Measurements from ENCODE around the gene LAMA3. TPM values are rescaled to one million over a fixed set of nuclear protein-coding genes. Genes with fewer than 3 reads are reported as not detected.

LAMA3 gene
- total and polyA plus RNA-seq, 2 donors (not counting 3 experiments of a cell fraction or from before 2014, with no cell fraction given): 2.6 to 12.3 TPM

DNA sequence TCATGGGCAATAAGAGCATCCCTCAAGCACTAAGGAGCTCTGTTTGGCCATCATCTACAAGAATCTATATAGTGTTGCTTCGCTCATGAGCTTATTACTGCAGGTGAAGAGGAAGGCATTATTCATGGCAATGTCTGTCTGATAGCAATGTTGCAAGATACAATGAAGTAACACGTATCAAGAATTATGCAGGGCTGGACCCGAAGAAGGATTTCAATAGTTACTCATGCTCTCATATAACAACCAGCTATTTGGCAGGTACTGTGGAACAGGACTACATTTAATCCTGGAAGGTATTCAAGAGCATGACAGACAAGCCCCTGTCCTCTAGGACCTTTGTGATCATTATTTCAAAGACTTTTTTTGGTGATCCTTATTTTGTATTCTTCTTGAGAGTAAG is 109.6 kb downstream of the LAMA3 start:
- no peaks in the 10 kb centered on the region for H3K36me3 ChIP-seq (ENCODE audit: control insufficient read depth in 2 of 2, extremely low read depth in 1 of 2, insufficient read depth in 2 of 2, low read length in 2 of 2)
- ChIA-PET POLR2A (no interaction called here), CTCF (interaction anchor here (1.2 to 1.7 kb wide), 2 partner anchors 13 to 96 kb away, joined by 3 to 6 read pairs; no protein-coding TSS in a partner anchor)
- H3K9ac ChIP-seq (replicated peaks; ENCODE audit: extremely low read depth, insufficient read depth, low read length): no peak overlapping the region
- no peaks in the 10 kb centered on the region for H3K9me3 ChIP-seq (replicated peaks; ENCODE audit: control insufficient read depth, insufficient read depth, low read length)
- no TSS peak for BruUV-seq (replicated peaks)
- H3K27me3 ChIP-seq (ENCODE audit: control insufficient read depth in 2 of 2, insufficient read depth in 2 of 2, low read length in 2 of 2): no peaks in the 10 kb centered on the region
- intact Hi-C loops (cut with micrococcal nuclease) (no loop called here), dilution Hi-C loops (cut with MboI; ENCODE audit: extremely low pct_ligation_motif_present, low sequenced_read_pairs) (no loop called here)
- no peak overlapping the region for H2AFZ ChIP-seq (ENCODE audit: low read depth, low read length)
- no peaks in the 10 kb centered on the region for H4K20me1 ChIP-seq (replicated peaks; ENCODE audit: control insufficient read depth, extremely low read depth, insufficient read depth, low read length)
- TF ChIP-seq POLR2AphosphoS5 (IDR thresholded peaks at IDR 0.05; ENCODE audit: insufficient read depth, low read depth, low read length) (no peak), CTCF (IDR thresholded peaks at IDR 0.05; ENCODE audit: extremely low read depth in 1 of 2, insufficient read depth in 1 of 2, low read depth in 1 of 2, low read length in 2 of 2) (no peak), POLR2A (IDR thresholded peaks at IDR 0.05; ENCODE audit: low read depth, low read length) (no peak), EZH2 (IDR thresholded peaks at IDR 0.05; ENCODE audit: borderline replicate concordance, low read depth, low read length, severe bottlenecking) (no peak), MAX (IDR thresholded peaks at IDR 0.05; ENCODE audit: insufficient read depth, insufficient read length) (no peak), GATA2 (IDR thresholded peaks at IDR 0.05; ENCODE audit: insufficient read depth, insufficient read length, low read depth, low read length) (no peak), MYC (IDR thresholded peaks at IDR 0.05; ENCODE audit: low read depth, low read length) (no peak), FOS (IDR thresholded peaks at IDR 0.05; ENCODE audit: borderline replicate concordance, insufficient read depth, low read length) (no peak), JUN (IDR thresholded peaks at IDR 0.05; ENCODE audit: borderline replicate concordance, insufficient read depth, insufficient read length, low read depth) (no peak)
- H3K27ac ChIP-seq (ENCODE audit: insufficient read depth, low read depth, low read length): no peak overlapping the region
- H3K4me1 ChIP-seq (ENCODE audit: control insufficient read depth, extremely low read depth, insufficient read depth, low read length): no peaks in the 10 kb centered on the region
- FAIRE-seq (no peak), DNase-seq (ENCODE audit: low read depth, low spot score) (no peak)
- H3K4me3 ChIP-seq (replicated peaks in 1 of 3; ENCODE audit: insufficient read depth in 1 of 3, low read depth in 1 of 3, low read length in 3 of 3): no peak overlapping the region
- H3K79me2 ChIP-seq (ENCODE audit: control insufficient read depth, insufficient read depth, low read length): no peaks in the 10 kb centered on the region
- H3K9me1 ChIP-seq (replicated peaks; ENCODE audit: control insufficient read depth, extremely low read depth, insufficient read depth, low read length): no peaks in the 10 kb centered on the region
- H3K4me2 ChIP-seq (ENCODE audit: insufficient read depth, low read length): no peak overlapping the region

All from endothelial cell of umbilical vein (primary cell).